A204.1 (cell line): ENCODE results near the gene C2orf49.

Experiments used
- FAIRE-seq: peaks from 2 replicates; lab custom pipeline; 2012; peaks lifted over from hg19 to GRCh38; lab: Jason Lieb, UNC

The C2orf49 gene

GRCh38 chr2:105337122-105338019 is at the start of gene C2orf49:
TSS of gene C2orf49 (plus strand) at chr2:105337540. CDS start at chr2:105337588, 48 bp downstream.
- no peak for FAIRE-seq

GRCh38 chr2:105287692-105288091 is 49.6 kb upstream of the C2orf49 start:
- FAIRE-seq = no peak

GRCh38 chr2:105288133-105288532 is 49.2 kb upstream of the C2orf49 start:
- FAIRE-seq = no peak

GRCh38 chr2:105290981-105291660 is 46.2 kb upstream of the C2orf49 start:
- no peak for FAIRE-seq

GRCh38 chr2:105291981-105292380 is 45.4 kb upstream of the C2orf49 start:
- FAIRE-seq = no peak

GRCh38 chr2:105294046-105294445 is 43.3 kb upstream of the C2orf49 start:
- FAIRE-seq = no peak

- no peak for FAIRE-seq
These were observed 42.4 kb upstream of the C2orf49 start for GRCh38 chr2:105294844-105295481.

GRCh38 chr2:105296017-105296611 is 41.2 kb upstream of the C2orf49 start:
- FAIRE-seq = no peak

GRCh38 chr2:105297216-105297615 is 40.1 kb upstream of the C2orf49 start:
- no peak for FAIRE-seq

GRCh38 chr2:105298017-105298416 is 39.3 kb upstream of the C2orf49 start:
- no peak for FAIRE-seq

GRCh38 chr2:105299290-105299689 is 38.0 kb upstream of the C2orf49 start:
- FAIRE-seq = no peak

GRCh38 chr2:105301646-105302045 is 35.7 kb upstream of the C2orf49 start:
- FAIRE-seq = no peak

GRCh38 chr2:105307146-105307545 is 30.2 kb upstream of the C2orf49 start:
- FAIRE-seq = no peak

GRCh38 chr2:105307550-105307949 is 29.8 kb upstream of the C2orf49 start:
- FAIRE-seq = no peak

GRCh38 chr2:105307962-105308361 is 29.4 kb upstream of the C2orf49 start:
- no peak for FAIRE-seq

GRCh38 chr2:105308382-105309146 is 28.8 kb upstream of the C2orf49 start:
- no peak for FAIRE-seq

GRCh38 chr2:105309147-105309545 is 28.2 kb upstream of the C2orf49 start:
- no peak for FAIRE-seq

- FAIRE-seq = no peak
These were observed 23.5 kb upstream of the C2orf49 start for GRCh38 chr2:105313877-105314276.

- no peak for FAIRE-seq
These were observed 22.0 kb upstream of the C2orf49 start for GRCh38 chr2:105315314-105315713.

GRCh38 chr2:105317937-105318336 is 19.4 kb upstream of the C2orf49 start:
- no peak for FAIRE-seq

GRCh38 chr2:105320651-105321215 is 16.6 kb upstream of the C2orf49 start:
- FAIRE-seq = no peak
